Natural killer cell treated with Interleukin-12 subunit alpha and Interleukin-12 subunit beta and Interleukin-15 and Interleukin-18, amount 100 ng/mL, for 72 hours (primary cell): ENCODE measurements around the gene GJA9. TPM values are rescaled to one million over a fixed set of nuclear protein-coding genes. Genes with fewer than 3 reads are reported as not detected.

ENCODE experiments used
- ATAC-seq, 2 donors: fragments of 150-1000 bp; cut with Tn5 transposase in 1 of 2; sonication (Bioruptor Pico), chemical (Tn5 transposase) in 1 of 2; 2 replicates each; pipeline ENCODE4 v1.10.0; 2021
- DNase-seq: peaks from one replicate; pipeline ENCODE4 v3.0.0; 2022; ENCODE audit warnings: low spot score
- H3K27ac Mint-ChIP-seq, 2 donors: 1 replicate in 1 of 2; 2 replicates in 1 of 2; pipeline ENCODE4 v1.8.0; 2022; ENCODE audit warnings: mixed read lengths in 2 of 2, mild to moderate bottlenecking in 1 of 2, moderate library complexity in 1 of 2
- H3K27me3 Mint-ChIP-seq, 2 donors: 1 replicate in 1 of 2; 2 replicates in 1 of 2; pipeline ENCODE4 v1.8.0; 2022; ENCODE audit warnings: mixed read lengths in 2 of 2
- H3K36me3 Mint-ChIP-seq: one replicate; pipeline ENCODE4 v1.8.0; 2022; ENCODE audit warnings: mixed read lengths
- H3K4me1 Mint-ChIP-seq, 2 donors: 1 replicate in 1 of 2; 2 replicates in 1 of 2; pipeline ENCODE4 v1.8.0; 2022; ENCODE audit warnings: low read depth in 2 of 2, mixed read lengths in 2 of 2, mild to moderate bottlenecking in 1 of 2
- H3K4me3 Mint-ChIP-seq: one replicate; pipeline ENCODE4 v1.8.0; 2022; ENCODE audit warnings: mixed read lengths
- H3K9me3 Mint-ChIP-seq: 2 replicates; pipeline ENCODE4 v1.8.0; 2022; ENCODE audit warnings: mixed read lengths
- total RNA-seq, 2 donors: library from RNA; stranded (reverse); gene quantifications; one replicate each; pipeline ENCODE4 v1.2.3, GENCODE V29; 2022

Gene GJA9
- total RNA-seq, 2 donors from 2014 or later, result not detected

DNA sequence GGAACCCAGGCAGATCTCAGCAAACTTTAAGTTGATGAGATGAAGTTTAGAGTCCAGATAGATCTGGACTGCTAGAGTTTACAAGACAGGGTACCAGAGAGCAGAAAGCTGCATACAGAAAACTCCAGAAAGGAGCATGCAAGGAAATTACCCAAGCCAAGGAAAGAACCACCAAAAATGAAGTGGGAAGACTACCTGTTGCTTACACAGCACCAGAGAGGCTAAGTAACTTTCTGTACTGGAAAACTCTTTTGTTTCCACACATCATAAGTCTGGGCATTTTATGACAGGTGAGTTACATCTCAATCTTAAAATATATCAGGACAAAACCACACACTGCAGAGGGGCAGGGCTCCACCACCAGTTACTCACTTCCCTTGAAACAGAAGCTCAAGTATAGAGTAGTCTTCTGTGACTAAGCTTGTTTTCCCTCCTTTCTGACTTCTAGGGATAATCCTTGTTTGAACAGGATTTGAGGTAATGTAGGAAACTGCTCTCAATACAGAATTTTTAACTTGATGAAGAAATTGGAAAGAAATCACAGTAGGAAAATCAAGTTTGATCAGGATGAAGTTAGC lies 17.4 kb upstream of the GJA9 start:
- Mint-ChIP-seq H3K36me3 (no peaks in the 10 kb centered on the region), H3K4me1 (no peaks in the 10 kb centered on the region), H3K4me3 (no peak overlapping the region), H3K27ac (no peak overlapping the region), H3K27me3 (no peaks in the 10 kb centered on the region), H3K9me3 (no peaks in the 10 kb centered on the region)
- ATAC-seq (no peak), DNase-seq (no peak)

DNA sequence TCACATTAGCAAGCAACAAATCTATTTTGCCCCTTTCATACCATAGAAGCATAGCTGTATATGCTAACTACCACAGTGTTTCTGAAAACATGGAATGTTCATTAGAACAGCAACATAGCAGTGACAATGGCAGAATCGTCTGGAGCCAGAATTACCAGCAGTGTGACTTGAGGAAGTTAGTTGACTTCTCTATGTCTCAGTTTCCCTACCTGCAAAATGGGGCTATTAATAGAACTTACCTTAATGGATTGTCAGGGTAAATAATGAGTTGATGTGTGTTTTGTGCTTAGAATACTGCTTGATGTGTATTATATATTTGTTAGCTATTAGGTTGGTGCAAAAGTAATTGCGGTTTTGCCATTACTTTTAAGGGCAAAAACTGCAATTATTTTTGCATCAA lies 14.8 kb upstream of the GJA9 start:
- Mint-ChIP-seq H3K9me3 (no peaks in the 10 kb centered on the region), H3K27me3 (no peaks in the 10 kb centered on the region), H3K27ac (no peak overlapping the region), H3K36me3 (no peaks in the 10 kb centered on the region), H3K4me1 (no peaks in the 10 kb centered on the region), H3K4me3 (no peak overlapping the region)
- no peak for DNase-seq
- ATAC-seq, result no peak

DNA sequence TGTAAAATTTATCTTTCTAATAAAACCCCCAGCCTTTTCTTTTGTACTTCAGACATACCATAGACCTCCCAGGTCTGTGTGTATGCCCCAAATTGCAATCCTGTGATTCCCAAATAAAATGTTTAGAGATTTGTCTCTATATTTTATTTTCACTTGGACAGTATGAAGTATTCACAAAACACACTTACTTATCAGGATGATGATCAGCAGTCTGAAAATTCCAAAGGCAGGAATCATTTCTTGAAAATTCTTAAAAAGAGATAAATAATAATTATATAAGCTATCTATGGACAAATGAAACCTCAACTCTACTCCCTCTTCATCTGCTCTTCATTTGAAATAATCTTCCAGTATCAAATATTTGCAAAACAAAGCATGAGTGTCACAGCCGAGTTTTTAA lies 11.6 kb upstream of the GJA9 start:
- H3K27me3 Mint-ChIP-seq, result no peaks in the 10 kb centered on the region
- H3K27ac Mint-ChIP-seq, result no peak overlapping the region
- H3K4me3 Mint-ChIP-seq, result no peak overlapping the region
- DNase-seq, result no peak
- ATAC-seq, result no peak
- H3K9me3 Mint-ChIP-seq, result no peaks in the 10 kb centered on the region
- no peaks in the 10 kb centered on the region for H3K4me1 Mint-ChIP-seq
- H3K36me3 Mint-ChIP-seq, result no peaks in the 10 kb centered on the region

DNA sequence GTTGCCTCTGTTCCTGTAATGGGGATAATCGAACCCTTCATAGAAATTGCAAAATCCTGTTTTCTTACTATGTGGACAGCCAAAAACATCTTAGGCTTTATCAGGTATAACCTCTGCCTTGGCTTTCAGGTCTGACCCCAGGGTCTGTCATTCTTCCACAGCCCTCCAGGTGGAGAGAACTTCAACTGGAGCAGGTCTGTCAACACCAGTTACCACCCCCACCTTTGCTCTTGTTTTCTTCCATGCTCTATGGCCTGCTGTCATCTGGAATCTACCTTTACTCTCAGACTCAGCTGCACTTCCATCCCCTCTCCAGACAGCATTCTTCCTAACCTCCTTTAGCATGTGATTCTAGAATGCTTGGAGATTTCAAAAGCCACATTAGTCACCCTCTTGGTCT lies 10.4 kb upstream of the GJA9 start:
- no peaks in the 10 kb centered on the region for H3K4me1 Mint-ChIP-seq
- no peak for DNase-seq
- H3K36me3 Mint-ChIP-seq, result no peaks in the 10 kb centered on the region

DNA sequence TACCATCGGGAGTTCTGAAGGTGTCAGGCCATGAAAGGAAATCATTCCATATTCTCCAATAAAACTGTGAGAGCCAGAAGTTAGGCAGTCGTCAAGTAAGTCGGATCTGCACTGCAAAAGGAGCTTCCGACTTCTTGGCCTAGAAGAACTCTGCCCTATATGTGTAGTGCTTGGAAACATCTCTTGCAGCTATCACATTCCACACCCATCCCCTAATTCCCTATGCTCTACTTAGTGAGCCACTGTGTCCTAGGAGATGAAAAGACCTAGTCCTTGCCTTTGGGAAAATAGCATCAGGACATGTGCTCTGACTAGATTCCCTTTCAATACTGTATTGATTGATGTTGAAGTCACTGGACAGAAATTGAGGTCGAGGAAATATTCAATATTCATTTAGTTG lies 8.2 kb upstream of the GJA9 start:
- no peaks in the 10 kb centered on the region for H3K9me3 Mint-ChIP-seq
- no peak overlapping the region for H3K27ac Mint-ChIP-seq
- DNase-seq, result no peak
- no peaks in the 10 kb centered on the region for H3K36me3 Mint-ChIP-seq
- no peaks in the 10 kb centered on the region for H3K4me1 Mint-ChIP-seq
- H3K27me3 Mint-ChIP-seq, result no peaks in the 10 kb centered on the region
- no peak overlapping the region for H3K4me3 Mint-ChIP-seq
- ATAC-seq, result no peak

More for the DNA sequence above, 10.4 kb upstream of the GJA9 start:
- no peak for ATAC-seq
- no peaks in the 10 kb centered on the region for H3K27me3 Mint-ChIP-seq
- no peak overlapping the region for H3K27ac Mint-ChIP-seq
- no peak overlapping the region for H3K4me3 Mint-ChIP-seq
- H3K9me3 Mint-ChIP-seq, result no peaks in the 10 kb centered on the region

DNA sequence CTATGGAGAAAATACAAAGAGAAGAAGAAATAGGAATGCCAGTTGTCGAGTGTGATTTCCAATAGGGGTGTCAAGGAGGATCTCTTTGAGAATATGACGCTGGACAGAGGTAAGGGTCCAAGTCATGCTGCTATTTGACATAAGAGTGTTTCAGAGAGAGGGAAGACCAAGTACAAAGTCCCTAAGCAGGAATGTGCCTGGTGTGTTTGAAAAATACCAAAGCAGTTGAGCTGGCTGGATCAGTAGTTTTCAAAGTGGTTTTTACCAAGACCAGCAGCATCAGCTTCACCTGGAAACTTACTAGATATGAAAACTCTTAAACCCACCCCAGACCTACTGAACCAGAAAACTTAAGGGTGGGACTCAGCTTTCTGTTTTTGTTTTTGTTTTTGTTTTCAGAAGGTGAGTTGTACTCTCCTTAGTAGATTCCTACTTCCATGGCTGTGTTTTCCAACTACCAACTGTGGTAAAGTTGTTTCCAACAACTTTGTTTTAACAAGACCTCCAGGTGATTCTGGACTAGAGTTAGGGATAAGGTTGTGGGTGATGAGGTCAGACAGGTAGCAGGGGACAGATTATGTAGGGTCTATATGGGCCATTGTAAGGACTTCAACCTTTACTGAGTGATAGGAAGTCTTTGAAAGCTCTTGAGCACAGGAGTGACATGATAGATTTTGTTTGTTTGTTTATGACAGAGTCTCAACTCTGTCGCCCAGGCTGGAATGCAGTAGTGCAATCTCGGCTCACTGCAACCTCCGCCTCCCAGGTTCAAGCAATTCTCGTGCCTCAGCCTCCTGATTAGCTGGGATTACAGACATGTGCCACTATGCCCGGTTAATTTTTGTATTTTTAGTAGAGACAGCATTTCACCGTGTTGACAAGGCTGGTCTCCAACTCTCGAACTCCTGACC lies 7.3 kb upstream of the GJA9 start:
- no peak overlapping the region for H3K4me3 Mint-ChIP-seq
- H3K4me1 Mint-ChIP-seq, result no peaks in the 10 kb centered on the region

DNA sequence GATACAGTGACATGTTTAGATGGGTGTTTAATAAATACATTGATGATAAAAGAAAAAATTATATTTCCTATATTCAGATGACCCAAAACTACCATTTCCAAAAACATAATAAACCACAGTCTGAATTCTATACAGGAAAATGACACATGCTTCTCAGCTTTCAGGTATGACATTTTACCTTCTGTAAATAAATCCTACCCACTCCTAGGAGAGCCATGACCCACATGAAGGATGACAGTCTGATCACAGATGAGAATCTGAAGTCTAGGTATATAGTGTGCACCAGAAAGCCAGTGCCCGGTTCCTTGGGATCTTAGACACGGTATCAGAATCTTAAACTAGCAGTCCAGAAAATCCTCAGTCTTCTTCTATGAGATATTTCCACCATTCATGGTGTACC lies 3.7 kb upstream of the GJA9 start:
- no peak for DNase-seq
- Mint-ChIP-seq H3K4me1 (no peaks in the 10 kb centered on the region), H3K4me3 (no peak overlapping the region), H3K9me3 (no peaks in the 10 kb centered on the region), H3K27ac (no peak overlapping the region), H3K27me3 (no peaks in the 10 kb centered on the region), H3K36me3 (no peaks in the 10 kb centered on the region)
- ATAC-seq, result no peak

More for the DNA sequence above, 7.3 kb upstream of the GJA9 start:
- no peak for ATAC-seq
- H3K27me3 Mint-ChIP-seq, result no peaks in the 10 kb centered on the region
- no peaks in the 10 kb centered on the region for H3K36me3 Mint-ChIP-seq
- H3K9me3 Mint-ChIP-seq, result no peaks in the 10 kb centered on the region
- DNase-seq, result no peak
- H3K27ac Mint-ChIP-seq, result no peak overlapping the region

DNA sequence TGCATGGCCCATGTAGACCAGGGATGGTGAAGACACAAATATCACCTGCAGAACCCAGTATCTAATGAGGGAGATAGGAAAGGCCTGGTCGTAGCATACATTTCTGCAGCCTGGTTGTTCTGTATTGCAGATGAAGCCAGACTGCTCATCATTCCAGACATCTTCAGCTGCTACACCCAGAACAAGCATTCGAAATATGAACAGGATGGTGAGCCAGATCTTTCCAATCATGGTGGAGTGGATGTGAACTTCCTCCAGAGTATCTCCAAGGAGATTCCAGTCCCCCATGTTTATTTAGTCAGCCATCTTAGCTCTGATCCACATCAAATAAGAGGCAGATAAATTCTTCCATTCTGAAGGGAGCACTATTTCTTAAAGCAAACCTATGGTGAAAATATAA lies 5.6 kb downstream of the GJA9 start:
- no peak for ATAC-seq
- H3K9me3 Mint-ChIP-seq, result no peaks in the 10 kb centered on the region
- no peak overlapping the region for H3K4me3 Mint-ChIP-seq
- H3K27ac Mint-ChIP-seq, result no peak overlapping the region
- DNase-seq, result no peak
- H3K27me3 Mint-ChIP-seq, result no peaks in the 10 kb centered on the region
- H3K4me1 Mint-ChIP-seq, result peaks cover 11 to 22% of the 10 kb centered on the region in 2 donors
- no peaks in the 10 kb centered on the region for H3K36me3 Mint-ChIP-seq

DNA sequence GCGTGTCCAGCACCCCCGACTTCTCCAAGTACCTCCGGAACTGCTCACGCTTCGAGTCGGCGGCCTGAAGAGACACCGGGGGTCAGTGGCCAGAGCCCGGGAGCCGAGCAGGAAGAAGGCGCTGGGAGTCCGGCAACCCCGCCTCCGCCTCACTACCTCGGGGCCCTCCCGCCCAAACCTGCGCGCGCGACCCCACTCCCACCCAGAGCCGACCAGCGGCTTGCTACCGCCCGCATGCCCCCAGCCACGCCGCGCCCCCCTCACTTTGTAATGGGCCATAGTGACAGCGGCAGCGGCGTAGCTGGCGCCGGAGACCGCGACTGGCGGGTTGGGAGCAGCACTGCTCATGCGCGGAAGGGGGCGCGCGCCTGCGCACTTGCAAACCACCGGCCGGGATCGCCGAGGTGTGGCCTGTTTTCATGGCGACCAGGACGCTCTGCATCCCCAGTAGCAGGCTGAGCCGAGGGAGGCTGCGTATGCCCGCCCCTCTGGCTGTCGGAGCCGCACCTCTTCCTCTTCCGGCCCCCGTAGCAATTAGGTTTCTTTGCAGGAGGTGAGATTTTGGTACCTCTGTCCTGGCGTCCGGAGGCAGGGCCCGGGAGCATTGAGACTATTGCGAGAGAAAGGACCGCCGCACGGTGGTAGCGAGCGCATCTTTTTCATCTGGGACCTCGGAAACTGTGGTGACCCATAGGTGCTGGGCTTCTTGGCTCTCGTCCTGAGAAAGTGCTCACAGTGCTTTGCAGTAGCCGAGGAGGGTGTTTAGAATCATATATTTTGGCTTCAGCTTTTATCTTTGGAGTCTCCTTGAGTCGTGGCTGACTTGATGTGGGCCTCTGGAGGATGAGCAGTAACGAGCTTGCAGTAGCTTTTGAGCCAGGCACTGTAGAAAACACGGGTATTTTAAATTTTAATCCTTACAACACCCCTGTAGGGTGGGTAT lies 8.1 kb downstream of the GJA9 start, which contains the start of gene MYCBP:
Gene MYCBP, minus strand, starts transcription at position 322 of the 943 bp plus-strand sequence. Its CDS starts 43 bp downstream, at position 279.
- Mint-ChIP-seq H3K27me3 (no peaks in the 10 kb centered on the region), H3K9me3 (no peaks in the 10 kb centered on the region), H3K4me3 (peak within 1 kb of the TSS; percentile 78), H3K27ac (peak within 1 kb of the TSS; percentile 81 to 82), H3K36me3 (no peaks in the 10 kb centered on the region), H3K4me1 (peaks cover 11 to 22% of the 10 kb centered on the region in 2 donors)
- ATAC-seq, result peak; percentile 100
- peak; percentile 97 for DNase-seq

DNA sequence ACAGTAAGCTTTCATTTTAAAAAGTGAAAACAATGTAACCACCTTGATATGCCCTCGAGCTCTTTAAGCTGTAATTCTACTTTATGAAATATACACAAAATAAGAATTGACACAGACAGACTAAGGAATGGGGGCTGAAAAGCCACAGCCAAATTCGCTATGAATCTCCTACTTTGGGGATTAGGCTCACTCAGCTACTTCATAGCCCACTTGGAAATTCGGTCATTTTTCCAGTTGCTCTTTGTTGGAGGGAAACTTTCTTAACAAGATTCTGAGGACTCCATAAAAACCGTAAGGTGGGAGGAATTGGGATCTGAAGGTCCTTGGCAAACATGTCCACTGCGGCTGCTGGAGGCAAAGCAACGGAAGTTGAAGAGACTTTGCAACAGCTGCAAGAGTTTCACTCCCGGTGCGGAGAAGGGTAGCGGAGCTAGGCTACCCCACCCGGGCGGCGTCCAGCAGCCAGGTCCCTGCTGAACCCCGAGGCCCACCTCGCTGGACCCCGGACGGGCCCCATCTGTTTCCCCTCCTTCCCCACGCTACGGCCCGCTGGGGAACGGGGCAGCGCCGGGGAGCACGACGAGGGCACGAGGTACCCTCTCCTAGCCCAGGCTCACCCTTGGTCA lies 8.9 kb downstream of the GJA9 start:
- no peaks in the 10 kb centered on the region for H3K27me3 Mint-ChIP-seq
- DNase-seq (peak; percentile 63), ATAC-seq (peak; percentile 13 to 51)
- H3K4me1 Mint-ChIP-seq, result peaks cover 11 to 22% of the 10 kb centered on the region in 2 donors
- no peaks in the 10 kb centered on the region for H3K36me3 Mint-ChIP-seq
- peak overlapping the region; percentile 78 for H3K4me3 Mint-ChIP-seq
- peak overlapping the region; percentile 81 to 82 for H3K27ac Mint-ChIP-seq
- H3K9me3 Mint-ChIP-seq, result no peaks in the 10 kb centered on the region

DNA sequence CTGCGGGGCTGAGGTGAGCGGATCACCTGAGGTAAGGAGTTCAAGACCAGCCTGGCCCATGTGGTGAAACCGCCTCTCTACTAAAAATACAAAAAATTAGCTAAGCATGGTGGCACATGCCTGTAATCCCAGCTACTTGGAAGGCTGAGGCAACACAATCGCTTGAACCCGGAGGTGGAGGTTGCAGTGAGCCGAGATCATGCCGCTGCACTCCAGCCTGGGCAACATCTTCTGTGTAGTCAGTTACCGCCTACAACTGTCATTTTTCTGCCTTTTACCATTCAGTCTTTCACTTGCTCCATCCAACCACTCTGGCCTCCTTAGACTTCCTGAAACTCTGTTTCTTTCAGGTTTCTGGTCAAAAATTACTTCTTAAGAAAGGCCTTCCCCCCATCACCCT lies 10.4 kb downstream of the GJA9 start:
- no peak for DNase-seq
- no peak for ATAC-seq
- Mint-ChIP-seq H3K36me3 (no peaks in the 10 kb centered on the region), H3K27me3 (no peaks in the 10 kb centered on the region), H3K4me3 (peak overlapping the region; percentile 78), H3K27ac (no peak overlapping the region), H3K9me3 (no peaks in the 10 kb centered on the region), H3K4me1 (peaks cover 11 to 22% of the 10 kb centered on the region in 2 donors)

DNA sequence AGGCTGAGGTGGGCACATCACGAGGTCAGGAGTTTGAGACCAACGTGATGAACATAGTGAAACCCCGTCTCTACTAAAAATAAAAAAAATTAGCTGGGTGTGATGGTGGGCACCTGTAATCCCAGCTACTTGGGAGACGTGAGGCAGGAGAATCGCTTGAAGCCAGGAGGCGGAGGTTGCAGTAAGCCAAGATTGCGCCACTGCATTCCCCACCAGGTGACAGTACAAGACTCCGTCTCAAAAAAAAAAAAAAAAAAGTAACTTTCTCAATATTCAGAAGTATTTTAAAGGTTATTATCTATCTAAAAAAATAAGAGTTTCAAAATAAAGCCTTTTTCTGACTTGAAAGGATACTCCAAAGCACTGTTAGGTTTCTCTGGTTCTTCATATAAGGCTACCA lies 14.2 kb downstream of the GJA9 start:
- H3K9me3 Mint-ChIP-seq, result no peaks in the 10 kb centered on the region
- no peak overlapping the region for H3K4me3 Mint-ChIP-seq
- peaks cover 5% of the 10 kb centered on the region for H3K36me3 Mint-ChIP-seq
- H3K4me1 Mint-ChIP-seq, result peaks cover 6 to 18% of the 10 kb centered on the region in 2 donors
- ATAC-seq (no peak), DNase-seq (no peak)
- H3K27me3 Mint-ChIP-seq, result no peaks in the 10 kb centered on the region
- H3K27ac Mint-ChIP-seq, result no peak overlapping the region

DNA sequence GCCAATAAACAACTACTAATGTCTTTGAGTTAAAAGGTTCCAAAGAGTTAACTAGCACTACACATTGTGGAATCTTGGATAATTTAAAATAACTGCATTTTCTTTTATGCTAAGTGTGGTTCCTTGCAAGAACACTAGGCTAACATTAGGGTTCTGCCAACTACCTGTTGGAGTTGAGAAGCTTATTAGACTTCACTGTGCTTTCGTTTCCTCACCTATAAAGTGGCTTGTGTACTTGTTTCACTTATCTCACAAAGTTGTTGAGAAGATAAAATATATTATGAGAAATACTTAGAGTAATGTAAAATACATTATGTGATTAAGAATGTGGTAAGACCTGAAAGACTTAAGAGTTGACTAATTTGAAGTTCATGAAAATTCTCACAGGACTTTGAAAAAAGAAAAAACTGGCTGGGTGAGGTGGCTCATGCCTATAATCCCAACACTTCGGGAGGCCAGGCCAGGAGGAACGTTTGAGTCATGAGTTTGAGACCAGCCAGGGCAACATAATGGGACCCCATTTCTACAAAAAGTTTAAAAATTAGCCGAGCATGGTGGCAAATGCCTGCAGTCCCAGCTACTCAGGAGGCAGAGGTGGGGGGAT lies 16.2 kb downstream of the GJA9 start:
- H3K36me3 Mint-ChIP-seq, result peaks cover 5% of the 10 kb centered on the region
- no peak for DNase-seq

More for the DNA sequence above, 16.2 kb downstream of the GJA9 start:
- H3K27me3 Mint-ChIP-seq, result no peaks in the 10 kb centered on the region
- ATAC-seq, result no peak
- H3K9me3 Mint-ChIP-seq, result no peaks in the 10 kb centered on the region
- no peak overlapping the region for H3K4me3 Mint-ChIP-seq
- peaks cover 3 to 18% of the 10 kb centered on the region in 2 donors for H3K4me1 Mint-ChIP-seq
- no peak overlapping the region for H3K27ac Mint-ChIP-seq
